ENCODE data around the gene ASGR2. TPM values are rescaled to one million over a fixed set of nuclear protein-coding genes. Genes with fewer than 3 reads are reported as not detected.
A peak's percentile ranks its signal among the peaks of the same experiment; 100 is the strongest.

The ASGR2 gene
- polyA plus RNA-seq, 2 of the 4 experiments (the other 2 are of a cell fraction), result 0.06 to 0.34 TPM

- CTCF ChIA-PET, result interaction anchor here (1.0 to 45.7 kb wide), 12 partner anchors 9 to 473 kb away, joined by 3 to 1477 read pairs (median 6); partner anchors contain the start of genes ASGR1, ASGR2, SLC16A11 and SLC16A13
- FAIRE-seq, result no peak
- Histone ChIP-seq H3K27ac (0 out of 6 replicates have a peak overlapping the region, but pooled peaks of 1 of the 2 experiments have one; percentile 8), H3K4me1 (peaks cover 4% of the 10 kb centered on the region; the same call in 2 of the 3 replicates), H3K4me3 (no peak overlapping the region), H3K9me3 (no peaks in the 10 kb centered on the region), H3K4me2 (no peak overlapping the region)
- DNase-seq (ENCODE audit: low read depth in 1 of 2, low spot score in 1 of 2), result no peak
- 55% methylated on average over 7 of the region's 7 CpGs for WGBS (ENCODE audit: missing lambda C conversion rate)
- no peak for ATAC-seq
- POLR2A ChIA-PET, result no interaction called here
- TF ChIP-seq MYC (IDR thresholded peaks at IDR 0.05; ENCODE audit: borderline replicate concordance, low read length), result no peak
- no peak for TF ChIP-seq PHF8 (IDR thresholded peaks at IDR 0.05; ENCODE audit: borderline replicate concordance, low read depth)
- TF ChIP-seq MAFK (IDR thresholded peaks at IDR 0.05; ENCODE audit: partially characterized antibody), result no peak
- TF ChIP-seq ZSCAN20 (CRISPR knock-in tag; IDR thresholded peaks at IDR 0.05), result no peak
- TF ChIP-seq CBX8 (IDR thresholded peaks at IDR 0.05), result no peak
- no peak for TF ChIP-seq RARB (CRISPR knock-in tag; IDR thresholded peaks at IDR 0.05)
- TF ChIP-seq BHLHE40 (IDR thresholded peaks at IDR 0.05; ENCODE audit: low read depth, low read length), result no peak
- no peak for TF ChIP-seq JUN (IDR thresholded peaks at IDR 0.05)
- no peak for TF ChIP-seq POLR2A (IDR thresholded peaks at IDR 0.05; ENCODE audit: low read length)
- TF ChIP-seq EHMT2 (IDR thresholded peaks at IDR 0.05; ENCODE audit: low read depth), result no peak
- no peak for TF ChIP-seq CHD4 (IDR thresholded peaks at IDR 0.05; ENCODE audit: borderline replicate concordance)
- no peak for TF ChIP-seq TFCP2L1 (CRISPR knock-in tag; IDR thresholded peaks at IDR 0.05)
- TF ChIP-seq TP53 (CRISPR knock-in tag; IDR thresholded peaks at IDR 0.05), result no peak
- no peak for TF ChIP-seq RNF2 (IDR thresholded peaks at IDR 0.05; ENCODE audit: borderline replicate concordance, low read depth)
- TF ChIP-seq NFE2L2 (conservative IDR thresholded peaks at IDR 0.05; ENCODE audit: low read length), result no peak
Observed at GRCh38 chr17:7138800-7139381, 24.3 kb upstream of the ASGR2 start.

GRCh38 chr17:7137171-7137943 lies 22.7 kb upstream of the ASGR2 start:
- TF ChIP-seq FOSL2 (IDR thresholded peaks at IDR 0.05), result no peak
- TF ChIP-seq FOSL2 (CRISPR knock-in tag; IDR thresholded peaks at IDR 0.05), result no peak
- no peak for TF ChIP-seq POLR2AphosphoS2 (conservative IDR thresholded peaks at IDR 0.05; ENCODE audit: low read length)
- no peak for TF ChIP-seq MYC (IDR thresholded peaks at IDR 0.05; ENCODE audit: borderline replicate concordance, low read length)
- no peak for TF ChIP-seq ZFP36 (IDR thresholded peaks at IDR 0.05; ENCODE audit: borderline replicate concordance, partially characterized antibody)
- no peak for TF ChIP-seq ATOH8 (CRISPR knock-in tag; IDR thresholded peaks at IDR 0.05; ENCODE audit: low read depth)
- TF ChIP-seq CBX2 (IDR thresholded peaks at IDR 0.05; ENCODE audit: borderline replicate concordance, low read depth), result no peak
- no peak for TF ChIP-seq RCOR1 (IDR thresholded peaks at IDR 0.05; ENCODE audit: low read depth, low read length)
- TF ChIP-seq HES2 (IDR thresholded peaks at IDR 0.05), result no peak
- no peak for TF ChIP-seq TFCP2L1 (CRISPR knock-in tag; IDR thresholded peaks at IDR 0.05)
- no peak for TF ChIP-seq SREBF2 (IDR thresholded peaks at IDR 0.05)
- no peak for TF ChIP-seq EHF (CRISPR knock-in tag; IDR thresholded peaks at IDR 0.05)
- no peak for TF ChIP-seq HEYL (CRISPR knock-in tag; IDR thresholded peaks at IDR 0.05)
- no peak for TF ChIP-seq RNF2 (IDR thresholded peaks at IDR 0.05; ENCODE audit: borderline replicate concordance, low read depth)
- TF ChIP-seq RARB (CRISPR knock-in tag; IDR thresholded peaks at IDR 0.05), result no peak
- TF ChIP-seq GATA3 (IDR thresholded peaks at IDR 0.05; ENCODE audit: borderline replicate concordance), result no peak
- TF ChIP-seq HOXB13 (CRISPR knock-in tag; IDR thresholded peaks at IDR 0.05; ENCODE audit: low read depth), result no peak
- no peak for TF ChIP-seq REST (IDR thresholded peaks at IDR 0.05)
- no peak for TF ChIP-seq NPAS2 (CRISPR knock-in tag; IDR thresholded peaks at IDR 0.05; ENCODE audit: borderline replicate concordance)
- TF ChIP-seq USF2 (IDR thresholded peaks at IDR 0.05), result no peak
- H3K27ac ChIP-seq, result peak overlapping the region in 1 of 2 experiments; percentile 32; a peak in 1 of 6 replicates
- no peak for FAIRE-seq
- ChIA-PET POLR2A (interaction anchor here (1.0 to 1.6 kb wide), 2 partner anchors 86 to 102 kb away, joined by 4 to 5 read pairs; partner anchors contain the start of gene SLC16A13), CTCF (interaction anchor here (0.5 to 45.7 kb wide), 43 partner anchors 8 to 494 kb away, joined by 3 to 1477 read pairs (median 4); partner anchors contain the start of genes ASGR1, ASGR2, CLEC10A and SLC16A11)
- no peak for DNase-seq (ENCODE audit: low read depth in 1 of 2, low spot score in 1 of 2)
- H3K9me3 ChIP-seq, result no peaks in the 10 kb centered on the region
- H3K4me3 ChIP-seq, result no peak overlapping the region
- 42% methylated on average over 13 of the region's 13 CpGs for WGBS (ENCODE audit: missing lambda C conversion rate)
- no peak overlapping the region for H3K4me2 ChIP-seq
- peak in 1 of 2 experiments; percentile 33; a peak in 1 of 6 replicates for ATAC-seq
- H3K4me1 ChIP-seq, result peaks cover 4% of the 10 kb centered on the region; the same call in 2 of the 3 replicates

All from A549 (cell line).